Bronchial smooth muscle cell (primary cell): ENCODE measurements around the gene SPINT3. TPM values are rescaled to one million over a fixed set of nuclear protein-coding genes. Genes with fewer than 3 reads are reported as not detected.

Experiments used
- total RNA-seq: library from RNA; depleted of rRNA; stranded (reverse); fragments of >200 nt; gene quantifications from 2 replicates; pipeline ENCODE4 v1.2.1, GENCODE V29; 2014

The SPINT3 gene, protein sequence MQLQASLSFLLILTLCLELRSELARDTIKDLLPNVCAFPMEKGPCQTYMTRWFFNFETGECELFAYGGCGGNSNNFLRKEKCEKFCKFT
- total RNA-seq: not detected in 2 replicates

DNA sequence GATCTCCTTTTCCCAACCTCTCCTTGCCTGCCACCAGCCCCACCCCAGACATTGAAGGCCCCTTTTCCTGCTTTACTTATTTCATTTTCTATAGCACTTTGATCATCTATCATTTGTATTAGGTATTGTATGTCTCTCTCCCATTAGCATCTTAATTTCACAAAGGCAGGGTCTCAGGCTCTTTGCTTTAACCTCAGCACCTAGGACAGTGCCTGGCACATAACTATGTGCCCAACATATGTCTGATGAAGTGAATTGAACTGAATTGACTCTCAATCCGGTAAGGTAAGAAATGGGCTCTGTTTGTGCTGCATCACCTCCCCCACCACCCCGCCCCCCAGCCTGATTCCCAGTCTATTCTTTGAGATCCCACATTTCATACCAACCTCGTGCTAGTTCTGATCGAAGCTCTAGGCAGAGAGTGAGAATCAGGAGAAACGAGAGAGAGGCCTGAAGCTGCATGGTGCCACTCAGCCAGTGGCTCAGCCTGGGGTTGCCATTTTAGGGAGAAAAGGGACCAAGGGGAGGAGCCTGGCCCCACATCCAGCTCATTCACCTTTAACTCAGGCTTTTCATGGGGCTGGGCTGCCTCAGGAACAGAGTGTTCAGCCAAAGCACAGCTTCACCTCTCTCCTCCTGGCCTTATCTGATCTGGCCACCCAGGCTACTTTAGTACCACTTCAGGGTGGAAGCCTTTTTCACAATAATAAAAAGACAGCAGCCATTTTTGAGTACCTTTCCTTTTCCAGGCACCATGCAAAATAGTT, at the start of gene SPINT3:
TSS of gene SPINT3 (minus strand) at position 476 of the 767 bp plus-strand sequence. CDS start at position 462, 14 bp downstream.

DNA sequence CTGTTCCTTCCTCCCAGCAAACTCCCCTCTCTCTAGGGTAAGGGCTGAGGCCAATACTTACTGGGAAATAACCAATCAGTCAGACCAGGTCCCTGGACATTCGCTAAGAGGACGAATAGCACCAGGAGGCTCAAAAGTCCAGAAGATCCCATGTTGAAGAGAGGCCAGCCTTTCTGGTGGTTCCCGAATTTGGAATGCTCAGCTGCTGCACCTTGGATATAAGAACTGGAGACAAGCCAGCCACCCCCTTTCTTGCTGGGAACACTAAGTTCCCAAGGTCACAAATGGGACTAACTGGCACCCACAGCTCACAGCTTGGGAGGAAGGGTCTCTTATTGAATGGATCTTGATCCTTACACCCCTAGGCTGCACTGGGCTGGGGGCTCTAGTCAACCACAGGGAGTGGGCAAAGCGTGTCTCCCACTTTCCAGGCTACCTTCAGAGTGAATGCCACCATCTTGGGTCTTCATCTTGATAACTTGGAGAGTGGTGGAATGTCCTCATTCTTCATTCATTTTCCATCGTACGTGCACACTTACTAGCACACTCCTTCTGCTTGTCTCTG, 31.9 kb upstream of the SPINT3 start, which contains the start of gene EPPIN:
TSS of gene EPPIN (minus strand) at position 196 of the 565 bp plus-strand sequence. CDS start at position 152, 44 bp downstream.

DNA sequence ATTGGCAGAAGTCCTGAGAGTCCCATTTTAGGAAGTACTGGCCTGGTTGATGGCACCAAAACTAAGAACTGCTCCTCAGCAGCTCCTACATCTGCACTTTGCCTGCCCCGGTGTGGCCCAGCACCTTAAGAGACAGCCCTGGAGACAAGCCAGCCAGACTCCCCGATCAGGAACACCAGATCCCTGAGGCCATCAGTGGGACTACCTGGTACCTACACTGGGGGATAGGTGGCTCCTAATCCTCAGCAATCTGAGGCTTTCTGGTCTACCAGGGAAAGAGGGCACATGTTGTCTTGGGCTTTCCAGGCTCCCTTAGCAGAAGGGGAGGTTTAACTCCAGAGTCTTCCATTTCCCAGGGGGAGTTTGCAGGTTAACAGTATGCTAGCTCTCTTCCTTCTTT, 24.0 kb upstream of the SPINT3 start, which contains the start of gene WFDC6:
TSS of gene WFDC6 (minus strand) at position 101 of the 400 bp plus-strand sequence. CDS start at position 26, 75 bp downstream.

DNA sequence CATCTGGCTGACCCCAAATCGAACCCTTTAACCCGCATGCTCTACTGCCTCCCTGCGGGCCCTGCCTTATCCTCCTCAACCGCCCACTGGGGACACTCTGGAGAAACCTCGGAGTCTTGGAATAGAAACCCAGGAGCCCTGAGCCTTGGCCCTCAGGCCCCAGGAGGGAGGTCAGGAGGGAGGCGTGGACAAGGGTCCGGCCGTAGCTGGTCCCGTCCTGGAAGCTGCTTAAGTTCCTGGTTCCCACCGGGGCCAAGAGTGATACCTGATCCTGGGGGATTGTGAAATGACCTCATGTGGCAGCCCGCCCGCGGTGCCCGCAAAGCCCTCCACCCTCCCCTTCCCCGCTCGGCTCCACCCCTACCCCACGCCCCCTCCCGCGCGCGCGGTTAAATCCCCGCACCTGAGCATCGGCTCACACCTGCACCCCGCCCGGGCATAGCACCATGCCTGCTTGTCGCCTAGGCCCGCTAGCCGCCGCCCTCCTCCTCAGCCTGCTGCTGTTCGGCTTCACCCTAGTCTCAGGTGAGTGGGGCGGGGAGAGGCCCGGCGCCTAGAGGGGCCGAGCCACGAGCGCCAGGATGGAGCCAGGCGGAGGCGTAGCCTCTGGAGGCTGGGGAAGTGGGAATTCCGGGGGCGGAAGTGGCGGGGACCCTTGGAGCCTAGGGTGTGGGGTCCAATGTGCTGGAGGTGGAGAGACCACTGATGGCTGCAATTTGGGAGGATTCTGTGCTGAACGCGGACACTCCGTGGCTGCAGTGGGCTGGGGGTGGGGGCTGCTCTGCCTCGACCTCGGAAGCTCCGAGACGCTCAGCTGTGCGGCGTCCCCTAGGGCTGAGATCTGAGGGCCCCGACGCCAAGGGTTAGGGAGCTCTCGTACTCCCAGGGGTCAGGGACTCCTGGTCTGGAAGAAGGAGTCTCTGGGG, 45.8 kb downstream of the SPINT3 start, which contains the start of gene WFDC2:
TSS of gene WFDC2 (plus strand) at position 418 of the 926 bp plus-strand sequence. CDS start at position 447, 29 bp downstream.

Other genes with a start within 250 kb of the SPINT3 start
- not detected in 2 replicates for gene RBPJL, start 208.8 kb downstream of the SPINT3 start, total RNA-seq
- 0.17 TPM in 1 of 2 replicates, not detected in the other for gene MATN4, start 207.3 kb downstream of the SPINT3 start, total RNA-seq
- 78.1 and 98.7 TPM in 2 replicates for gene SDC4, start 167.2 kb downstream of the SPINT3 start, total RNA-seq
- 15.8 and 34.5 TPM in 2 replicates for gene SYS1, start 152.5 kb downstream of the SPINT3 start, total RNA-seq
- gene TP53TG5, start 137.3 kb downstream of the SPINT3 start, total RNA-seq: 0.09 TPM in 1 of 2 replicates, not detected in the other
- 0.34 and 0.63 TPM in 2 replicates for gene DBNDD2, start 107.3 kb downstream of the SPINT3 start, total RNA-seq
- gene PIGT, start 99.5 kb downstream of the SPINT3 start, total RNA-seq: 17.5 and 29.5 TPM in 2 replicates
- gene WFDC2, start 45.9 kb downstream of the SPINT3 start, total RNA-seq: not detected in 2 replicates
- gene WFDC6, start 23.9 kb upstream of the SPINT3 start, total RNA-seq: not detected in 2 replicates
- gene EPPIN, start 31.8 kb upstream of the SPINT3 start, total RNA-seq: not detected in 2 replicates
- gene WFDC8, start 63.7 kb upstream of the SPINT3 start, total RNA-seq: not detected in 2 replicates
- not detected in 2 replicates for gene WFDC10A, start 114.1 kb upstream of the SPINT3 start, total RNA-seq
- not detected in 2 replicates for gene WFDC9, start 115.7 kb upstream of the SPINT3 start, total RNA-seq
- not detected in 2 replicates for gene WFDC11, start 154.6 kb upstream of the SPINT3 start, total RNA-seq
- gene WFDC13, start 186.4 kb upstream of the SPINT3 start, total RNA-seq: not detected in 2 replicates
- 0.26 TPM in 1 of 2 replicates, not detected in the other for gene WFDC10B, start 189.4 kb upstream of the SPINT3 start, total RNA-seq
- not detected in 2 replicates for gene SPINT4, start 206.7 kb upstream of the SPINT3 start, total RNA-seq